DOHH2 (cell line): ENCODE results near the gene TTC17.

ENCODE experiments used
- CTCF ChIP-seq: fragments of 200-600 bp; sonication (generic); IDR thresholded peaks from one replicate; pipeline ENCODE4 v1.5.1; 2014; ENCODE audit warnings: antibody characterized with exemption, mild to moderate bottlenecking, low read depth, low read length; ENCODE audit not compliant: poor library complexity, severe bottlenecking
- EZH2phosphoT487 ChIP-seq: fragments of 200-600 bp; sonication (generic); IDR thresholded peaks from 2 replicates; pipeline ENCODE4 v1.6.1; 2017; ENCODE audit warnings: borderline replicate concordance, mild to moderate bottlenecking, antibody characterized with exemption, low read length, moderate library complexity, mixed read lengths

DNA sequence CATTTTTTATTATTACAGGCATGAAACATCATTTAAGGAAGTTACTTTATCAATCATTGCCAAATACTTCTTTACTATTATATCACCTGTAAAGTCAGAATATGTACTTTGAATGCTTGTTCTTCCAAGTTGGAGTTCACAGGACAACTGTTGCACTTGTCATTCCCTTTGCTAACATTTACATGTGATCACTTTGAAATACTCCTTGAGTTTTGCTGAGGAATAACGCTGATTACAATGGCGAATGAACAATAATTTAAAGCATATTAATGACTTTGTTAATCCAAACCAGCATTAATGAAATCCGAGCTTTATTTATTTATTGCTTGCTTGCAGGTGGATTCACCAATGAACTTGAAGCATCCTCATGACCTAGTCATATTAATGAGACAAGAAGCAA is 20.2 kb downstream of the TTC17 start:
- no peak for TF ChIP-seq CTCF
- no peak for TF ChIP-seq EZH2phosphoT487
